Stomach (tissue), 9 donors: ENCODE measurements around the gene CHRND. TPM values are rescaled to one million over a fixed set of nuclear protein-coding genes. Genes with fewer than 3 reads are reported as not detected.

Experiments
- DNase-seq, 2 donors: peaks; one replicate each; pipeline versions ENCODE4 v3.0.0 to v3.0.0-alpha.2; 2013 to 2019
- H3K27ac ChIP-seq, 5 donors: fragments of 200-600 bp in 4 of 5; sonication (generic) in 4 of 5; one replicate each; pipeline ENCODE4 v1.5.1; 2013 to 2019; ENCODE audit warnings: mild to moderate bottlenecking in 1 of 5, moderate library complexity in 1 of 5
- H3K27me3 ChIP-seq, 3 donors: fragments of 200-600 bp; sonication (generic); one replicate each; pipeline ENCODE4 v1.5.1; 2017 to 2019; ENCODE audit warnings: mixed run types in 1 of 3
- H3K36me3 ChIP-seq, 4 donors: fragments of 200-600 bp; sonication (generic); 1 replicate in 3 of 4; 2 replicates in 1 of 4; pipeline ENCODE4 v1.5.1; 2016 to 2019
- H3K4me1 ChIP-seq, 4 donors: fragments of 200-600 bp; sonication (generic); one replicate each; pipeline ENCODE4 v1.5.1; 2016 to 2019
- H3K4me3 ChIP-seq, 4 donors: fragments of 200-600 bp; sonication (generic) in 3 of 4; one replicate each; pipeline ENCODE4 v1.5.1; 2016 to 2019; ENCODE audit warnings: mild to moderate bottlenecking in 1 of 4
- H3K9me3 ChIP-seq, 4 donors: fragments of 200-600 bp; sonication (generic); one replicate each; pipeline ENCODE4 v1.5.1; 2016 to 2019
- CTCF ChIP-seq, 7 experiments: fragments of 450-650 bp in 4 of 7; fragments of 200-600 bp in 3 of 7; sonication (generic) in 3 of 7; IDR thresholded peaks; one replicate each; pipeline ENCODE4 v1.5.1; 2016 to 2019; ENCODE audit warnings: antibody characterized with exemption in 7 of 7, control low read depth in 2 of 7, mild to moderate bottlenecking in 1 of 7
- EP300 ChIP-seq: sonication (generic); formaldehyde crosslinking; IDR thresholded peaks from one replicate; pipeline ENCODE4 v1.6.1; 2017; ENCODE audit warnings: antibody characterized with exemption
- POLR2A ChIP-seq, 4 donors: fragments of 450-650 bp; IDR thresholded peaks; one replicate each; pipeline ENCODE4 v1.6.1; 2016; ENCODE audit warnings: antibody characterized with exemption in 4 of 4, control low read depth in 2 of 4, mild to moderate bottlenecking in 1 of 4, moderate library complexity in 1 of 4
- POLR2AphosphoS5 ChIP-seq, 3 donors: sonication (generic); formaldehyde crosslinking; IDR thresholded peaks; one replicate each; pipeline ENCODE4 v1.6.1; 2016; ENCODE audit warnings: antibody characterized with exemption in 3 of 3
- WGBS, 5 donors: extraction: QIAGEN DNeasy Blood & Tissue Kit in 3 of 5; methylation state at CpG; one replicate each; pipeline versions ENCODE4 v1.1.5 to v1.1.7; 2013 to 2018; 5-methylcytosine and 5-hydroxymethylcytosine counted together
- intact Hi-C: fragments of 100-400 bp; cut with DNase I; formaldehyde crosslinking; loops from one replicate; pipeline ENCODE4 v1.15.1; 2023; ENCODE audit warnings: low total_unique reads
- polyA plus RNA-seq, 3 donors: library from polyadenylated mRNA; stranded (reverse); fragments of 200-250 nt; gene quantifications; one replicate each; pipeline ENCODE4 v1.2.3, GENCODE V29; 2013
- total RNA-seq, 5 donors: library from RNA; depleted of rRNA; stranded (reverse); fragments of >200 nt; gene quantifications; one replicate each; pipeline versions ENCODE4 v1.1.0 to v1.2.3, GENCODE V29; 2014 to 2016
- donor health status: healthy with polysubstance abuse.
- donor health status: Bipolar disorder and iron deficiency.
- donor health status: healthy.

The CHRND gene
- total and polyA plus RNA-seq, 8 donors = not detected

- DNase-seq = no peak
- Histone ChIP-seq H3K4me3 (peak overlapping the region; percentile 80 to 93 (median 88)), H3K9me3 (peaks cover 0 to 4% (median 0%) of the 10 kb centered on the region in 4 donors), H3K36me3 (peaks cover 5 to 38% (median 27%) of the 10 kb centered on the region in 4 donors), H3K27me3 (no peaks in the 10 kb centered on the region), H3K4me1 (peaks cover 19 to 72% (median 43%) of the 10 kb centered on the region in 4 donors), H3K27ac (peak overlapping the region in 3 of 5 donors; percentile 98)
- WGBS, 5 donors = 87 to 93% (median 92%) methylated on average over 4 of the region's 4 CpGs
- intact Hi-C loops = no loop called here
- TF ChIP-seq POLR2A (IDR thresholded peaks at IDR 0.05) = no peak
- no peak for TF ChIP-seq POLR2AphosphoS5 (IDR thresholded peaks at IDR 0.05)
- no peak for TF ChIP-seq CTCF (IDR thresholded peaks at IDR 0.05)
- no peak for TF ChIP-seq EP300
Measured at GRCh38 chr2:232551776-232552175, 25.8 kb downstream of the CHRND start.

- H3K27me3 ChIP-seq = no peaks in the 10 kb centered on the region
Measured at GRCh38 chr2:232556426-232556825, 30.5 kb downstream of the CHRND start.

GRCh38 chr2:232562515-232563151 lies 36.7 kb downstream of the CHRND start:
- Histone ChIP-seq H3K27me3 (no peaks in the 10 kb centered on the region), H3K27ac (no peak overlapping the region), H3K4me3 (no peak overlapping the region), H3K9me3 (no peaks in the 10 kb centered on the region), H3K36me3 (peaks cover 59 to 97% (median 97%) of the 10 kb centered on the region in 4 donors), H3K4me1 (no peaks in the 10 kb centered on the region)
- TF ChIP-seq EP300 (no peak), POLR2A (IDR thresholded peaks at IDR 0.05) (no peak), POLR2AphosphoS5 (IDR thresholded peaks at IDR 0.05) (no peak), CTCF (IDR thresholded peaks at IDR 0.05) (no peak)
- 82 to 89% (median 86%) methylated on average over 8 of the region's 8 CpGs for WGBS, 5 donors
- intact Hi-C loops = no loop called here
- no peak for DNase-seq

More at GRCh38 chr2:232556426-232556825, 30.5 kb downstream of the CHRND start:
- 69 to 79% (median 76%) methylated on average over 3 of the region's 3 CpGs for WGBS, 5 donors
- H3K36me3 ChIP-seq = peaks cover 31 to 75% (median 63%) of the 10 kb centered on the region in 4 donors
- intact Hi-C loops = no loop called here
- H3K4me3 ChIP-seq = no peak overlapping the region
- H3K9me3 ChIP-seq = no peaks in the 10 kb centered on the region
- no peak for DNase-seq
- TF ChIP-seq EP300 = no peak
- TF ChIP-seq CTCF (IDR thresholded peaks at IDR 0.05) = no peak
- TF ChIP-seq POLR2AphosphoS5 (IDR thresholded peaks at IDR 0.05) = no peak
- TF ChIP-seq POLR2A (IDR thresholded peaks at IDR 0.05) = no peak
- no peak overlapping the region for H3K27ac ChIP-seq
- H3K4me1 ChIP-seq = peaks cover 10 to 48% (median 29%) of the 10 kb centered on the region in 4 donors

GRCh38 chr2:232563580-232563979 lies 37.6 kb downstream of the CHRND start:
- TF ChIP-seq CTCF (IDR thresholded peaks at IDR 0.05) (no peak), EP300 (no peak), POLR2AphosphoS5 (IDR thresholded peaks at IDR 0.05) (no peak), POLR2A (IDR thresholded peaks at IDR 0.05) (no peak)
- peaks cover 59 to 97% (median 97%) of the 10 kb centered on the region in 4 donors for H3K36me3 ChIP-seq
- H3K27me3 ChIP-seq = no peaks in the 10 kb centered on the region
- DNase-seq = no peak
- H3K4me1 ChIP-seq = peaks cover 0 to 8% (median 0%) of the 10 kb centered on the region in 4 donors
- H3K27ac ChIP-seq = no peak overlapping the region
- intact Hi-C loops = no loop called here
- H3K9me3 ChIP-seq = no peaks in the 10 kb centered on the region
- 35 to 58% (median 45%) methylated on average over 3 of the region's 3 CpGs for WGBS, 5 donors
- H3K4me3 ChIP-seq = no peak overlapping the region
